CD4-positive, alpha-beta T cell (primary cell): ENCODE results near the gene KCNIP4. TPM values are rescaled to one million over a fixed set of nuclear protein-coding genes. Genes with fewer than 3 reads are reported as not detected.

Experiments used
- ATAC-seq: fragments of 200-7000 bp; cut with Tn5 transposase; one replicate; pipeline ENCODE4 v1.10.0; 2022; ENCODE audit warnings: mild to moderate bottlenecking; ENCODE audit not compliant: poor library complexity
- CTCF ChIA-PET: fragments of 350-600 bp; sonication (Branson Sonifier 250); formaldehyde crosslinking; loops from one replicate; lab custom pipeline; 2021; ENCODE audit warnings: antibody characterized with exemption, inconsistent platforms; lab: Charles Lee
- POLR2A ChIA-PET: fragments of 350-600 bp; sonication (Branson Sonifier 250); formaldehyde crosslinking; loops from one replicate; lab custom pipeline; 2021; ENCODE audit warnings: antibody characterized with exemption, inconsistent platforms; lab: Charles Lee
- DNase-seq, 14 experiments: peaks; one replicate each; pipeline ENCODE4 v3.0.0-alpha.2; 2013 to 2020; ENCODE audit warnings: mixed read lengths in 2 of 14
- H3K27ac ChIP-seq, 2 donors: one replicate each; pipeline versions ENCODE4 v1.5.1 to v1.7.0; 2013; ENCODE audit warnings: low read length in 2 of 2, low read depth in 1 of 2, mild to moderate bottlenecking in 1 of 2
- H3K27me3 ChIP-seq, 2 experiments: 1 replicate in 1 of 2; 2 replicates in 1 of 2; pipeline versions ENCODE4 v1.6.1 to v1.7.0; 2013; ENCODE audit warnings: low read length in 2 of 2, control low read depth in 1 of 2, mild to moderate bottlenecking in 1 of 2, moderate library complexity in 1 of 2; ENCODE audit not compliant: insufficient read depth in 2 of 2, control insufficient read depth in 1 of 2
- H3K36me3 ChIP-seq: one replicate; pipeline ENCODE4 v1.6.1; 2013; ENCODE audit warnings: low read length, control low read depth; ENCODE audit not compliant: insufficient read depth
- H3K4me1 ChIP-seq: one replicate; pipeline ENCODE4 v1.6.1; 2013; ENCODE audit warnings: low read length, control low read depth; ENCODE audit not compliant: insufficient read depth
- H3K4me3 ChIP-seq: one replicate; pipeline ENCODE4 v1.5.1; 2013; ENCODE audit warnings: mild to moderate bottlenecking, low read length, moderate library complexity
- H3K9me3 ChIP-seq, 2 experiments: 1 replicate in 1 of 2; 2 replicates in 1 of 2; pipeline versions ENCODE4 v1.6.1 to v1.7.0; 2013; ENCODE audit warnings: low read length in 2 of 2, mild to moderate bottlenecking in 2 of 2, control low read depth in 1 of 2, moderate library complexity in 1 of 2; ENCODE audit not compliant: control insufficient read depth in 1 of 2, insufficient read depth in 1 of 2
- H3K27ac Mint-ChIP-seq: one replicate; pipeline ENCODE4 v1.8.0; 2020; ENCODE audit warnings: mixed read lengths
- H3K27me3 Mint-ChIP-seq: one replicate; pipeline ENCODE4 v1.8.0; 2021; ENCODE audit warnings: mixed read lengths
- H3K36me3 Mint-ChIP-seq: one replicate; pipeline ENCODE4 v1.8.0; 2021; ENCODE audit warnings: low read depth, mixed read lengths
- H3K4me1 Mint-ChIP-seq: one replicate; pipeline ENCODE4 v1.8.0; 2021; ENCODE audit warnings: low read depth, mixed read lengths
- H3K4me3 Mint-ChIP-seq: one replicate; pipeline ENCODE4 v1.8.0; 2020; ENCODE audit warnings: mild to moderate bottlenecking, mixed read lengths
- H3K9me3 Mint-ChIP-seq: one replicate; pipeline ENCODE4 v1.8.0; 2020; ENCODE audit warnings: mixed read lengths
- intact Hi-C, 2 experiments: fragments of 100-400 bp; cut with DNase I in 1 of 2; cut with micrococcal nuclease in 1 of 2; formaldehyde crosslinking; loops; one replicate each; pipeline versions ENCODE4 v1.15.1 to v1.9.0; 2023 to 2025; cut with DNase I, micrococcal nuclease
- total RNA-seq, 174 experiments: library from RNA in 2 of 174; stranded (reverse) in 2 of 174; gene quantifications; one replicate each; pipeline ENCODE4 v1.2.3 and lab custom pipeline; 2021 to 2026
- TF ChIP-seq, protein P1 (sequence below): fragments of 200-600 bp; IDR thresholded peaks from one replicate; pipeline ENCODE4 v1.8.0; 2022; ENCODE audit warnings: antibody characterized with exemption, mild to moderate bottlenecking

Gene KCNIP4
- total RNA-seq, 2 experiments from 2014 or later, result not detected

DNA sequence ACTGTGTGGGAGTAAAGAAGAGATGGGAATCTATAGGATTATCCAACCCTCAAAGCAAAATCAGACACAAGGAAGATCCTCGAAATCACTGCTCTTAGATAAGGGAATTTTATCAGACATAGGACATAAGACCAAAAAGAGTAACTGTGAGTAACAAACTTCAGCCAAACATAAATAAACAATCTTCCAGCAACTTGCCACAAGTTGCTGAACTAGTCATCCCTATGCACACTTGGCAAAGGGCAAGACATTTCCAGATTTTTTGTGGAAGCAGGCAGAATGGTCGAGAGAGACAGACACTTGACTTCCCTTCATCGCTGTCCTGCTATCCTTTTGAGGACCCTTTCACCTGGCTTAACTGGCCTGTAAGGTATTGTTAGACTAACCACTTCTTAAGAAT lies 89.6 kb downstream of the KCNIP4 start:
- Histone ChIP-seq H3K36me3 (no peaks in the 10 kb centered on the region), H3K4me3 (no peak overlapping the region), H3K9me3 (peaks cover 0 to 21% of the 10 kb centered on the region in 2 experiments), H3K27ac (no peak overlapping the region), H3K27me3 (no peaks in the 10 kb centered on the region), H3K4me1 (no peaks in the 10 kb centered on the region)
- Mint-ChIP-seq H3K9me3 (peaks cover 11% of the 10 kb centered on the region), H3K27me3 (peaks cover 5% of the 10 kb centered on the region), H3K4me3 (no peak overlapping the region), H3K27ac (no peak overlapping the region), H3K36me3 (no peaks in the 10 kb centered on the region), H3K4me1 (no peaks in the 10 kb centered on the region)
- no peak for ATAC-seq
- CTCF ChIA-PET, result no interaction called here
- TF ChIP-seq, protein P1, sequence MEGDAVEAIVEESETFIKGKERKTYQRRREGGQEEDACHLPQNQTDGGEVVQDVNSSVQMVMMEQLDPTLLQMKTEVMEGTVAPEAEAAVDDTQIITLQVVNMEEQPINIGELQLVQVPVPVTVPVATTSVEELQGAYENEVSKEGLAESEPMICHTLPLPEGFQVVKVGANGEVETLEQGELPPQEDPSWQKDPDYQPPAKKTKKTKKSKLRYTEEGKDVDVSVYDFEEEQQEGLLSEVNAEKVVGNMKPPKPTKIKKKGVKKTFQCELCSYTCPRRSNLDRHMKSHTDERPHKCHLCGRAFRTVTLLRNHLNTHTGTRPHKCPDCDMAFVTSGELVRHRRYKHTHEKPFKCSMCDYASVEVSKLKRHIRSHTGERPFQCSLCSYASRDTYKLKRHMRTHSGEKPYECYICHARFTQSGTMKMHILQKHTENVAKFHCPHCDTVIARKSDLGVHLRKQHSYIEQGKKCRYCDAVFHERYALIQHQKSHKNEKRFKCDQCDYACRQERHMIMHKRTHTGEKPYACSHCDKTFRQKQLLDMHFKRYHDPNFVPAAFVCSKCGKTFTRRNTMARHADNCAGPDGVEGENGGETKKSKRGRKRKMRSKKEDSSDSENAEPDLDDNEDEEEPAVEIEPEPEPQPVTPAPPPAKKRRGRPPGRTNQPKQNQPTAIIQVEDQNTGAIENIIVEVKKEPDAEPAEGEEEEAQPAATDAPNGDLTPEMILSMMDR, result no peak
- POLR2A ChIA-PET, result no interaction called here
- DNase-seq, result no peak
- intact Hi-C loops, result no loop called here

DNA sequence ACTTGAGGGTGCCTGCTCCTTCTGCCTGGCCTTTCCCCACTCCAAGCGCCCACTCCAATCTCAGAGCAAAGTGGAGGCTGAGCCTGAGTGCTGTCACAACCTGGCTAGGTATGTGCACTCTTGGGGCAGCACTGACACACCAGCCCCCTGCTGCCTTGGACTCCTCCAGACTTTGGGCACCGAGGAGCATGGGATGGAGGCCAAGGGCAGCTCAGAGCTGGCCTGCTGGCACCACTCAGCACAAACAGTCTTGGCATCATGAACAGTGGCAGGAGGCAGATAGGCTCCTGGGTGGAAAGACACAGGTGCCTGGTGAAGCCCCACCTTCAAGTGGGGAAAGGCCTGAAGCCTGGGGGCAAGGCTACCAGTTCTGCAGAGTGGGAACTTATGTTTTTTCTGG lies 91.8 kb downstream of the KCNIP4 start:
- no peaks in the 10 kb centered on the region for H3K4me1 ChIP-seq
- no peak overlapping the region for H3K27ac ChIP-seq
- Mint-ChIP-seq H3K27me3 (peaks cover 1% of the 10 kb centered on the region), H3K27ac (no peak overlapping the region), H3K36me3 (no peaks in the 10 kb centered on the region), H3K9me3 (peaks cover 6% of the 10 kb centered on the region), H3K4me3 (no peak overlapping the region), H3K4me1 (no peaks in the 10 kb centered on the region)
- no peak for DNase-seq
- ChIA-PET POLR2A (no interaction called here), CTCF (no interaction called here)
- H3K4me3 ChIP-seq, result no peak overlapping the region
- TF ChIP-seq, protein P1, result no peak
- H3K27me3 ChIP-seq, result no peaks in the 10 kb centered on the region
- no peak for ATAC-seq
- H3K9me3 ChIP-seq, result peaks cover 0 to 21% of the 10 kb centered on the region in 2 experiments
- H3K36me3 ChIP-seq, result no peaks in the 10 kb centered on the region
- intact Hi-C loops, result no loop called here

DNA sequence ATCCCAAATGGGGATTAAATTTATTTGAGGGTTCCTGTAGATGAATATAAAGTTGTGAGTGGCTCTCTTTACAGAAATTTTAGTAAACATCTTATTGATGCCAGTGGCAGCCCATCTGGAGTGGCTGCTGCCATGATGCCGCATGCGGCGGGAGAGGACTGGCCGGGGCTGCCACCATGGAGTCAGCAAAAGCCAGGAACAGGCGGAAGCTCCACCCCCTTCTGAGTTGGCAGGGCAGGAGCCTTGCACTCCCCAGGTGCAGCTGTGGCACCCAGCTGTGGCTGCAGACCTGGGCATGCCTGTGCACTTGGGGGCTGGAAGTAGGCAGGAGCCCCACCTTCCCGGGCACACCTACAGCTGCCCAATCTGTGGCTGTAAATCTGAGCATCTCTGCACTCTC lies 92.3 kb downstream of the KCNIP4 start:
- H3K4me1 Mint-ChIP-seq, result no peaks in the 10 kb centered on the region
- intact Hi-C loops, result no loop called here

More for the DNA sequence above, 92.3 kb downstream of the KCNIP4 start:
- Mint-ChIP-seq H3K4me3 (no peak overlapping the region), H3K27me3 (no peaks in the 10 kb centered on the region), H3K9me3 (peaks cover 6% of the 10 kb centered on the region), H3K27ac (no peak overlapping the region), H3K36me3 (no peaks in the 10 kb centered on the region)
- peaks cover 0 to 21% of the 10 kb centered on the region in 2 experiments for H3K9me3 ChIP-seq
- ATAC-seq (no peak), DNase-seq (peak in 1 of 14 experiments; percentile 3)
- H3K36me3 ChIP-seq, result no peaks in the 10 kb centered on the region
- no peaks in the 10 kb centered on the region for H3K4me1 ChIP-seq
- ChIA-PET CTCF (no interaction called here), POLR2A (no interaction called here)
- no peaks in the 10 kb centered on the region for H3K27me3 ChIP-seq
- TF ChIP-seq, protein P1, result no peak
- no peak overlapping the region for H3K4me3 ChIP-seq
- H3K27ac ChIP-seq, result no peak overlapping the region
